ENCODE data around the gene CARD14.
"Not testable (repeated sequence)": the region's sequence is repeated elsewhere in the genome, so short reads cannot be mapped to it uniquely, and the experiment has no call there.

CARD14 gene

GRCh38 chr17:80236911-80237310 lies 67.1 kb downstream of the CARD14 start:
- in situ Hi-C loops (cut with HindIII; ENCODE audit: low sequenced_read_pairs) = no loop called here
- TF ChIP-seq, protein P1, sequence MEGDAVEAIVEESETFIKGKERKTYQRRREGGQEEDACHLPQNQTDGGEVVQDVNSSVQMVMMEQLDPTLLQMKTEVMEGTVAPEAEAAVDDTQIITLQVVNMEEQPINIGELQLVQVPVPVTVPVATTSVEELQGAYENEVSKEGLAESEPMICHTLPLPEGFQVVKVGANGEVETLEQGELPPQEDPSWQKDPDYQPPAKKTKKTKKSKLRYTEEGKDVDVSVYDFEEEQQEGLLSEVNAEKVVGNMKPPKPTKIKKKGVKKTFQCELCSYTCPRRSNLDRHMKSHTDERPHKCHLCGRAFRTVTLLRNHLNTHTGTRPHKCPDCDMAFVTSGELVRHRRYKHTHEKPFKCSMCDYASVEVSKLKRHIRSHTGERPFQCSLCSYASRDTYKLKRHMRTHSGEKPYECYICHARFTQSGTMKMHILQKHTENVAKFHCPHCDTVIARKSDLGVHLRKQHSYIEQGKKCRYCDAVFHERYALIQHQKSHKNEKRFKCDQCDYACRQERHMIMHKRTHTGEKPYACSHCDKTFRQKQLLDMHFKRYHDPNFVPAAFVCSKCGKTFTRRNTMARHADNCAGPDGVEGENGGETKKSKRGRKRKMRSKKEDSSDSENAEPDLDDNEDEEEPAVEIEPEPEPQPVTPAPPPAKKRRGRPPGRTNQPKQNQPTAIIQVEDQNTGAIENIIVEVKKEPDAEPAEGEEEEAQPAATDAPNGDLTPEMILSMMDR (IDR thresholded peaks at IDR 0.05; ENCODE audit: low read depth, low read length, missing control alignments) = no peak
- H3K4me3 ChIP-seq (ENCODE audit: low read depth, low read length) = no peak overlapping the region
- no peak for DNase-seq (ENCODE audit: low read depth)

- no peak for DNase-seq (ENCODE audit: low read depth)
- in situ Hi-C loops (cut with HindIII; ENCODE audit: low sequenced_read_pairs) = no loop called here
- TF ChIP-seq, protein P1 (IDR thresholded peaks at IDR 0.05; ENCODE audit: low read depth, low read length, missing control alignments) = no peak
- no peak overlapping the region for H3K4me3 ChIP-seq (ENCODE audit: low read depth, low read length)
These were observed 67.6 kb downstream of the CARD14 start for GRCh38 chr17:80237386-80237785.

DNA sequence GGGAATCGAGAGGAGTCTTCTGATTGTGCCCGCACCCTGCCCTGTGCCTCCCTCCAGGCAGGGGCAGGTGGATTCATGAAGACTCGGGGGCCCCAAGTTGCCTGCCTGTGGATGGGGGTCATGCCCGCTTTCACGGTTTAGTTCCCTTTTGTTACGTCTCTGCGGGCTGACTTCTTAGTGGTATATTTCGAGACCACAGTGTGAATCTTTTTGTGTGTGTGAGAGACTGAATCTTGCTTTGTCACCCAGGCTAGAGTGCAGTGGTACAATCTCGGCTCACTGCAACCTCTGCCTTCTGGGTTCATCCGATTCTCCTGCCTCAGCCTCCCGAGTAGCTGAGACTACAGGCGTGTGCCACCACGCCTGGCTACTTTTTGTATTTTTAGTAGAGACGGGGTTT lies 72.7 kb downstream of the CARD14 start:
- no peak for DNase-seq (ENCODE audit: low read depth)
- in situ Hi-C loops (cut with HindIII; ENCODE audit: low sequenced_read_pairs) = no loop called here
- H3K4me3 ChIP-seq (ENCODE audit: low read depth, low read length) = no peak overlapping the region
- TF ChIP-seq, protein P1 (IDR thresholded peaks at IDR 0.05; ENCODE audit: low read depth, low read length, missing control alignments) = no peak

DNA sequence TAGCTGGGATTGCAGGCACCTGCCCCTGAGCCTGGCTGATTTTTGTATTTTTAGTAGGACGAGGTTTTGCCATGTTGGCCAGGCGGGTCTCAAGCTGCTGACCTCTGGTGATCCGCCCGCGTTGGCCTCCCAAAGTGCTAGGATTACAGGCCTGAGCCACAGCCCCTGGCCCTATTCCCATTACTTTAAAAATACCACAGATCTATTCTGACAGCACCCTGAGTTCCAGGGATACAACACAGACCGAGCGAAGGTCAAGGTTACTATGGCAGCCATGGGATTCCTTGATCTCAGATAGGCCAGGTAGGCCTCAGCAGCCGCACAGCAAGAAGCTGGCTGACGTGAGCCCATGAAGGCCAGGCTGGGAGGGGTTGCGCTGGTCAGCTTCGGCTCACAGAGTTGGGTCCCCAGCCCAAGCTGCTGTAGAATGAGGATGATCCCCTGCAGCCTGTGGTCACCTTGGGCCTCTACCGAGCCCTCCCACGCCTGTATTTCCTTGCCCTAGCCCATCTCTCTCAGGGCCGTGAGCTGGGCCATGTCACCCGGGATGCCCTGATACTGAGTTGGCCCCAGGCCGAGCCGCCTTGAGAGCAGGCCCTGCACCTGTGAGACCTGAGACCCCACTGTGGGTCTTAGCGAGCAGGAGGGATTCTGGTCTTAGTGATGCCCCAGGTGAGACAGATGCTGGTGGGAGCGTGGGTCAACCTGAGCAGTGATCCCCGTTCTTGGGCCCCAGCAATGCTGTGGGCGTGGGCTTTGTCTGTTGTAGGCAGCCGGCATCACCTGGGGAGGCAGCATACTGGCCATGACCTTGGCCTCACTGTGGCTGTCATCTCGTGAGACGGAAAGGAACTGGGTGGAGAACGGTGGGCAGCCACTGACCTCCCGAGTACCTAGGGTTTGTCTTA lies 74.0 kb downstream of the CARD14 start:
- in situ Hi-C loops (cut with HindIII; ENCODE audit: low sequenced_read_pairs) = no loop called here
- no peak overlapping the region for H3K4me3 ChIP-seq (ENCODE audit: low read depth, low read length)
- TF ChIP-seq, protein P1 (IDR thresholded peaks at IDR 0.05; ENCODE audit: low read depth, low read length, missing control alignments) = no peak
- DNase-seq (ENCODE audit: low read depth) = no peak

GRCh38 chr17:80244448-80244847 lies 74.6 kb downstream of the CARD14 start:
- DNase-seq (ENCODE audit: low read depth); in situ Hi-C loops (cut with HindIII; ENCODE audit: low sequenced_read_pairs); H3K4me3 ChIP-seq (ENCODE audit: low read depth, low read length): not testable (repeated sequence)

GRCh38 chr17:80244871-80245509 lies 75.2 kb downstream of the CARD14 start:
- no peak overlapping the region for H3K4me3 ChIP-seq (ENCODE audit: low read depth, low read length)
- in situ Hi-C loops (cut with HindIII; ENCODE audit: low sequenced_read_pairs) = no loop called here

More at GRCh38 chr17:80244871-80245509, 75.2 kb downstream of the CARD14 start:
- no peak for DNase-seq (ENCODE audit: low read depth)
- TF ChIP-seq, protein P1 (IDR thresholded peaks at IDR 0.05; ENCODE audit: low read depth, low read length, missing control alignments) = no peak

Data from astrocyte of the cerebellum (primary cell).